ENCODE measurements around the gene KRT85. TPM values are rescaled to one million over a fixed set of nuclear protein-coding genes. Genes with fewer than 3 reads are reported as not detected.

KRT85 gene
- total RNA-seq, 2 donors from 2014 or later = not detected

- Mint-ChIP-seq H3K9me3 (no peaks in the 10 kb centered on the region), H3K27me3 (ENCODE audit: insufficient read depth) (peaks cover 24% of the 10 kb centered on the region), H3K27ac (no peak overlapping the region), H3K4me3 (no peak overlapping the region), H3K36me3 (ENCODE audit: low read depth) (no peaks in the 10 kb centered on the region), H3K4me1 (no peaks in the 10 kb centered on the region)
- no peak overlapping the region for H3K4me3 ChIP-seq (ENCODE audit: low read length)
- WGBS, 2 experiments (ENCODE audit: insufficient coverage in 1 of 2, insufficient read length in 1 of 2) = 93 to 95% methylated on average over 12 to 14 of the region's 14 CpGs
- H3K4me1 ChIP-seq (ENCODE audit: control insufficient read depth, insufficient read depth, low read length) = no peaks in the 10 kb centered on the region
- peaks cover 25% of the 10 kb centered on the region for H3K27me3 ChIP-seq (ENCODE audit: control insufficient read depth, insufficient read depth, low read length, poor library complexity, severe bottlenecking)
- H3K27ac ChIP-seq (ENCODE audit: low read depth, low read length) = no peak overlapping the region
- TF ChIP-seq, protein P1, sequence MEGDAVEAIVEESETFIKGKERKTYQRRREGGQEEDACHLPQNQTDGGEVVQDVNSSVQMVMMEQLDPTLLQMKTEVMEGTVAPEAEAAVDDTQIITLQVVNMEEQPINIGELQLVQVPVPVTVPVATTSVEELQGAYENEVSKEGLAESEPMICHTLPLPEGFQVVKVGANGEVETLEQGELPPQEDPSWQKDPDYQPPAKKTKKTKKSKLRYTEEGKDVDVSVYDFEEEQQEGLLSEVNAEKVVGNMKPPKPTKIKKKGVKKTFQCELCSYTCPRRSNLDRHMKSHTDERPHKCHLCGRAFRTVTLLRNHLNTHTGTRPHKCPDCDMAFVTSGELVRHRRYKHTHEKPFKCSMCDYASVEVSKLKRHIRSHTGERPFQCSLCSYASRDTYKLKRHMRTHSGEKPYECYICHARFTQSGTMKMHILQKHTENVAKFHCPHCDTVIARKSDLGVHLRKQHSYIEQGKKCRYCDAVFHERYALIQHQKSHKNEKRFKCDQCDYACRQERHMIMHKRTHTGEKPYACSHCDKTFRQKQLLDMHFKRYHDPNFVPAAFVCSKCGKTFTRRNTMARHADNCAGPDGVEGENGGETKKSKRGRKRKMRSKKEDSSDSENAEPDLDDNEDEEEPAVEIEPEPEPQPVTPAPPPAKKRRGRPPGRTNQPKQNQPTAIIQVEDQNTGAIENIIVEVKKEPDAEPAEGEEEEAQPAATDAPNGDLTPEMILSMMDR (conservative IDR thresholded peaks at IDR 0.05) = no peak
- no peaks in the 10 kb centered on the region for H3K9me3 ChIP-seq (ENCODE audit: control insufficient read depth, low read length)
- no peaks in the 10 kb centered on the region for H3K36me3 ChIP-seq (ENCODE audit: control insufficient read depth, insufficient read depth, low read length)
- H3K9ac ChIP-seq (ENCODE audit: extremely low read depth, low read length, poor library complexity, severe bottlenecking) = no peak overlapping the region
- no peak for DNase-seq
Observed at GRCh38 chr12:52364901-52365489, 2.3 kb downstream of the KRT85 start.

DNA sequence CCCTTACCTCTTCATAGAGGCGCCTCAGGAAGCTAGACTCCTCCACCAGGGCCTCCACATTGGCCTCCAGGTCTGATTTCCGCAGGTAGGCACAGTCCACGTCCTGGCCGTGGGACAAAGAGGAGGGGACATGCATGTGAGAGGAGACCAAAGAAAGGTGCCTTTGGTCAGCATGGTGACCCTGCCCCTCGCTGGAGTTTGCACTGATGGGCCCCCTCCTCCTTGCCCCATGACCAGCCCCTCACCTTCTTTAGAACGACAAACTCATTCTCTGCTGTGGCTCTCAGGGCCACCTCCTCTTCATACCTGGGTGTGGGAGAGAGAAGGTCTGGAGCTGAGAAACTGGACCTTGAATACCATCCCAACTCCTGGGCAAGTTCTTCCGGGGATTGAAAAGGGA lies 3.2 kb downstream of the KRT85 start:
- H3K27me3 ChIP-seq (ENCODE audit: control insufficient read depth, insufficient read depth, low read length, poor library complexity, severe bottlenecking) = peaks cover 17% of the 10 kb centered on the region
- no peak overlapping the region for H3K4me3 ChIP-seq (ENCODE audit: low read length)
- no peak for DNase-seq
- TF ChIP-seq, protein P1 (conservative IDR thresholded peaks at IDR 0.05) = no peak
- Mint-ChIP-seq H3K4me1 (no peaks in the 10 kb centered on the region), H3K36me3 (ENCODE audit: low read depth) (no peaks in the 10 kb centered on the region), H3K4me3 (no peak overlapping the region), H3K27me3 (ENCODE audit: insufficient read depth) (peaks cover 22% of the 10 kb centered on the region), H3K9me3 (no peaks in the 10 kb centered on the region), H3K27ac (no peak overlapping the region)
- no peaks in the 10 kb centered on the region for H3K9me3 ChIP-seq (ENCODE audit: control insufficient read depth, low read length)
- H3K36me3 ChIP-seq (ENCODE audit: control insufficient read depth, insufficient read depth, low read length) = no peaks in the 10 kb centered on the region
- H3K27ac ChIP-seq (ENCODE audit: low read depth, low read length) = no peak overlapping the region
- WGBS, 2 experiments (ENCODE audit: insufficient coverage in 1 of 2, insufficient read length in 1 of 2) = 89 to 100% methylated on average over 1 to 7 of the region's 7 CpGs
- no peaks in the 10 kb centered on the region for H3K4me1 ChIP-seq (ENCODE audit: control insufficient read depth, insufficient read depth, low read length)
- no peak overlapping the region for H3K9ac ChIP-seq (ENCODE audit: extremely low read depth, low read length, poor library complexity, severe bottlenecking)

DNA sequence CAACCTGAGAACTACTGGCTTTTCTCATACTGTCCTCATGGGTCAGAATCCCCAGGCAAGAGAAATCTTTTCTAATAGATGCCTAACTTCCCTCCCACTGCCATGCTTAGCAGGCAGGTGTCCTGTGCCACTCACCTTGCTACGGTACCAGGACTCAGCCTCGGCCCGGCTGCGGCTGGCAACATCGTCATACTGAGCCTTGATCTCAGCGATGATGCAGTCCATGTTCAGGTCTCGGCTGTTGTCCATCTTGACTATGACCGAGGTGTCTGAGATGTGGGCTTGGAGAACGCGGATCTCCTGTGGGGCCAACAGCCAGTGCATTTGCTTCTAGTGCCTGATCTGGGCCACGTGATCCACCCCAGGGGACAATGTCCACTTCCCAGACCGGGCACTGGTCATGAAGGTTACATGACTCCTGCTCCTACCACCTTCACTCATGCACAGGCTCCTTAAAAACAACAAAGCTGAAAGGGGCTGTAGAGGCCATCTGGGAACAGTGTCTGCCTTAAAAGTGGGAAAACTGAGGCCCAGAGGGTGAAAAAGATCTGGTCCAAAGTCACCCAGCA lies 4.1 kb downstream of the KRT85 start:
- no peaks in the 10 kb centered on the region for H3K4me1 Mint-ChIP-seq
- DNase-seq = no peak
- no peak overlapping the region for H3K27ac Mint-ChIP-seq
- H3K4me3 ChIP-seq (ENCODE audit: low read length) = no peak overlapping the region
- TF ChIP-seq, protein P1 (conservative IDR thresholded peaks at IDR 0.05) = no peak
- no peaks in the 10 kb centered on the region for H3K9me3 ChIP-seq (ENCODE audit: control insufficient read depth, low read length)
- no peaks in the 10 kb centered on the region for H3K9me3 Mint-ChIP-seq
- no peak overlapping the region for H3K27ac ChIP-seq (ENCODE audit: low read depth, low read length)
- 92 to 96% methylated on average over 8 to 12 of the region's 12 CpGs for WGBS, 2 experiments (ENCODE audit: insufficient coverage in 1 of 2, insufficient read length in 1 of 2)
- no peak overlapping the region for H3K9ac ChIP-seq (ENCODE audit: extremely low read depth, low read length, poor library complexity, severe bottlenecking)
- peaks cover 11% of the 10 kb centered on the region for H3K27me3 ChIP-seq (ENCODE audit: control insufficient read depth, insufficient read depth, low read length, poor library complexity, severe bottlenecking)
- no peaks in the 10 kb centered on the region for H3K36me3 Mint-ChIP-seq (ENCODE audit: low read depth)
- H3K4me3 Mint-ChIP-seq = no peak overlapping the region
- H3K36me3 ChIP-seq (ENCODE audit: control insufficient read depth, insufficient read depth, low read length) = no peaks in the 10 kb centered on the region
- H3K27me3 Mint-ChIP-seq (ENCODE audit: insufficient read depth) = peaks cover 15% of the 10 kb centered on the region
- no peaks in the 10 kb centered on the region for H3K4me1 ChIP-seq (ENCODE audit: control insufficient read depth, insufficient read depth, low read length)
